ENCODE data around the gene ADCYAP1.

The ADCYAP1 gene

GRCh38 chr18:939166-939565, 34.5 kb downstream of the ADCYAP1 start:
- Histone ChIP-seq H3K4me3 (ENCODE audit: low read depth, low read length) (no peak overlapping the region), H3K36me3 (ENCODE audit: insufficient read depth, low read length) (no peaks in the 10 kb centered on the region), H3K79me2 (ENCODE audit: control insufficient read depth, insufficient read depth, low read length, unreplicated experiment) (no peaks in the 10 kb centered on the region), H3K4me1 (ENCODE audit: control insufficient read depth, insufficient read depth, low read length, unreplicated experiment) (no peaks in the 10 kb centered on the region), H3K27me3 (ENCODE audit: insufficient read depth, low read length) (peaks cover 34% of the 10 kb centered on the region), H2AFZ (ENCODE audit: low read length, unreplicated experiment) (no peak overlapping the region), H3K27ac (ENCODE audit: low read depth, low read length) (no peak overlapping the region)

DNA sequence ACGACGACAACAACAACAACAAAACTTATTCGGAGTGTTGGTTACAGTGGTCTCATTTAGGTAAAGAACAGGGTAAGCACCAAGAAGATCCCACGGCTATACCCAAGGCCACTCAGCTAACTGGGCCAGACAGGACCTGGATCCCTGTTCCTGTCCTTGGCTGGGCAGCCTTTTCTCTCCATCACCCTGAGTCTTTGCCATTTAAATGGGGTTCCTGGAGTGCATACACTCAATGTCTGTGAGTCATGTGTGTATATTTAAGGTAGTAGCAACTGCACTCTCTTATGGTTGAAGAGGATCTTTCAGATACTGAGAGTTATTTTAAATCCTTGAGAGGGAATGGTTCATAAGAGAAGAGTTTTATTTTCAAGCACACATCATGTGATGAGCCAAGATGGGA, 35.3 kb downstream of the ADCYAP1 start:
- Histone ChIP-seq H3K79me2 (ENCODE audit: control insufficient read depth, insufficient read depth, low read length, unreplicated experiment) (no peaks in the 10 kb centered on the region), H3K36me3 (ENCODE audit: insufficient read depth, low read length) (no peaks in the 10 kb centered on the region), H3K27ac (ENCODE audit: low read depth, low read length) (no peak overlapping the region), H3K27me3 (ENCODE audit: insufficient read depth, low read length) (peaks cover 30% of the 10 kb centered on the region), H2AFZ (ENCODE audit: low read length, unreplicated experiment) (no peak overlapping the region), H3K4me1 (ENCODE audit: control insufficient read depth, insufficient read depth, low read length, unreplicated experiment) (no peaks in the 10 kb centered on the region), H3K4me3 (ENCODE audit: low read depth, low read length) (no peak overlapping the region)

GRCh38 chr18:941331-941730, 36.7 kb downstream of the ADCYAP1 start:
- Histone ChIP-seq H3K4me3 (ENCODE audit: low read depth, low read length) (no peak overlapping the region), H2AFZ (ENCODE audit: low read length, unreplicated experiment) (no peak overlapping the region), H3K27me3 (ENCODE audit: insufficient read depth, low read length) (peaks cover 26% of the 10 kb centered on the region), H3K79me2 (ENCODE audit: control insufficient read depth, insufficient read depth, low read length, unreplicated experiment) (no peaks in the 10 kb centered on the region), H3K27ac (ENCODE audit: low read depth, low read length) (no peak overlapping the region), H3K36me3 (ENCODE audit: insufficient read depth, low read length) (no peaks in the 10 kb centered on the region), H3K4me1 (ENCODE audit: control insufficient read depth, insufficient read depth, low read length, unreplicated experiment) (no peaks in the 10 kb centered on the region)

GRCh38 chr18:944440-944839, 39.8 kb downstream of the ADCYAP1 start:
- Histone ChIP-seq H3K27ac (ENCODE audit: low read depth, low read length) (no peak overlapping the region), H3K36me3 (ENCODE audit: insufficient read depth, low read length) (no peaks in the 10 kb centered on the region), H3K4me3 (ENCODE audit: low read depth, low read length) (no peak overlapping the region), H3K4me1 (ENCODE audit: control insufficient read depth, insufficient read depth, low read length, unreplicated experiment) (no peaks in the 10 kb centered on the region), H3K27me3 (ENCODE audit: insufficient read depth, low read length) (peaks cover 26% of the 10 kb centered on the region), H3K79me2 (ENCODE audit: control insufficient read depth, insufficient read depth, low read length, unreplicated experiment) (no peaks in the 10 kb centered on the region), H2AFZ (ENCODE audit: low read length, unreplicated experiment) (no peak overlapping the region)

DNA sequence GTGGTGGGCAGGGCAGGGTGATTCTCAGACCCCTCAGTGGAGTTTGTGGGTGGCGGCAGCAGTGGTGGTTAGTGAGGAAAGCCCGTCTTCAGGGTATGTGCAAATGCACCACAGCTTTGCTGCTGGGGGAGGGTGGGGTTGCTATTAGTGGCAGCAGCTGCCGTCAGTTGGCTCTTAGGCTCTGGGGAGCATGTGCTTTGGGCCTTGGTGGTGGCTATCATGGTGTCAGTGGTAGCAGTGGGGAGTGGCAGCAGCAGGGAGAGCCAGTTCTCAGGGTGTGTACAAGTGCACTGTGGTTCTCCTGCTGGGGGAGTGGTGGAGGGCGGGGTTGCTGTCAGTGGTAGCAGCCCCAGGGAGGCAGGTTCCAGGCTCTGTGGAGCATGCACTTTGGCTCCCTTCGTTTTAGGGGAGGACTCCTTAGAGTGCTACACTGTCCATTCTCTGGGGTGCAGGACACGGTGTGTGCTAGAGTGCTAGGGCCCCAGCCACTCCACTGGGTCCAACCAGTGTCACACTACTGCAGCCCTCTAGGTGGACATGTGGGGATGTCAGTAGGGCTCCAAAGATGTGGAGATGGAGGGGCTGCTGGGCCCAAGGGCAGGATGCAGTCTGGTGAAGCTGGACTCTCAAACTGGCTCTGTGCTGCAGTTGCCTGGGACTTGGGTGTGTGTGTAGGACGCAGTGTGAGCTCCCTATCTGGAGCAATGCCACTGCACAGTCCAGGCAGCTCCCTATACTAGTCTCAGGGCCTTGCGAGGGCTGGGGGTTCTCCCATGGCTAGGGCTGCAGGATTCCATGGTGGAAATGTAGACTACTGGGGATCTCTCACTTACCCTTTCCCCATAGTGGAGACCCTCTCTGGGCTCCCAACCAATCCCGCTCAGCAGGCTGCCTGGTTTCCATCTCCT, 45.3 kb downstream of the ADCYAP1 start:
- Histone ChIP-seq H3K4me3 (ENCODE audit: low read depth, low read length) (no peak overlapping the region), H3K4me1 (ENCODE audit: control insufficient read depth, insufficient read depth, low read length, unreplicated experiment) (no peaks in the 10 kb centered on the region), H3K27ac (ENCODE audit: low read depth, low read length) (no peak overlapping the region), H3K36me3 (ENCODE audit: insufficient read depth, low read length) (no peaks in the 10 kb centered on the region), H3K27me3 (ENCODE audit: insufficient read depth, low read length) (peaks cover 6% of the 10 kb centered on the region), H3K79me2 (ENCODE audit: control insufficient read depth, insufficient read depth, low read length, unreplicated experiment) (no peaks in the 10 kb centered on the region), H2AFZ (ENCODE audit: low read length, unreplicated experiment) (no peak overlapping the region)

DNA sequence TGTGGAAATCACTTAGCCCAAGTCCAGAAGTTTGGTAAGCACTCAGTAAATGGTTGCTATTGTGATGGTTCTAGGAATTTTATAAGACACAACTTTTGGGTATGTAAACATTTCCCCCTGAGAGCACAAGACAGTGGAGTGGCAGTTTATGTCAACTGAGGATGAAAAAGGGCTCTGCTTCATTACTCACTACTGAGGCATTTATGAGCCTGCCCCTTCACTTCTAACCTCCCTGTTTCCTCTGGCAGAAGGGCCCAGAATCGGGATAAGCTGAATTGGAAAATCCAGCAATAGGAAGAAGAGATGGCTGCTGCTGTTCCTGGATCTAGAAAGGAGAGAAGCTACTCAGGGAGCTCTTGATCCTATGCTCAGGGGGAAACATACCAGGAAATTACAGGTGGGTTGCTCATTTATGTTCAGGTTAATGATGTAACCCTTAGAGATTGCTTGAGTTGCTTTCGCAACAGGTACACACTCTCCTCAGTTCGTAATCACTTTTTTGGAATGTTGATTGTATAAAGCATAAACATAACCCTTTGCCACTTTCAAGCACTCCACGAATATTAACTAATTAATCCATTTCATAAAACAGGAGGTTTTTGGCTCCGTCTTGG, 46.3 kb downstream of the ADCYAP1 start:
- Histone ChIP-seq H3K4me1 (ENCODE audit: control insufficient read depth, insufficient read depth, low read length, unreplicated experiment) (no peaks in the 10 kb centered on the region), H3K27me3 (ENCODE audit: insufficient read depth, low read length) (peaks cover 6% of the 10 kb centered on the region), H3K36me3 (ENCODE audit: insufficient read depth, low read length) (no peaks in the 10 kb centered on the region), H3K4me3 (ENCODE audit: low read depth, low read length) (no peak overlapping the region), H3K27ac (ENCODE audit: low read depth, low read length) (no peak overlapping the region), H3K79me2 (ENCODE audit: control insufficient read depth, insufficient read depth, low read length, unreplicated experiment) (no peaks in the 10 kb centered on the region), H2AFZ (ENCODE audit: low read length, unreplicated experiment) (no peak overlapping the region)

DNA sequence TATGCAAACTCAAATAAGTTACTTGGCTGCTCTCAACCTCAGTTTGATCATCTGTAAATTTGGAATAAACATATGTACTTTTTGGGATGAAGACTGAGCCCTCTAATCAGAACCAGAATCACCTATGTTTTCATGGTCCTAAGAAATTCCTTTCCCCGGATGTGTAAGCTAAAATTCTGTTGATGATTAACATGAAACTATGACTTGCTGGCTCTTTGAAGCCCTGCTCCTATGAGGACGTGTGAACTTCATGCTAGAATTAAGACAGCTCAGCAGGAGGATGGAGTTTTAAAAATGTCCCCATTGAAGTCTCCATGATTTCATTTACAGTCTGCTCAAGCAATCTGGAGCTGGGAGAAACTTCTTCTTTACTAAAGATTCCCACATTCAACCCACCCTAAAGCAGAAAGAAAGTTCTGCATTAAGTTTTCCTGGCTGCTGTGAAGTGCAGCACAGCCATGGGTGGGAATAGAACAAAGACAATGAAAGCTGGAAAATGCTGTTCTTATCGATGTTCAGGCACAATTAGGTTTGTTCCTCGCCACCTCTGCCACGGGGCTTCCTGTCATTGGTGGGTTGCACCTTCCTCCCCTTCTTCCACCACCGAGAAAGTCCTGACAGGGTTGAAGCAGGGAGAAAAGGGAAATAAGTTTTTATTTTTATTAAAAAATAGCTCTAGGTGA, 50.9 kb downstream of the ADCYAP1 start:
- H3K79me2 ChIP-seq (ENCODE audit: control insufficient read depth, insufficient read depth, low read length, unreplicated experiment): no peaks in the 10 kb centered on the region

DNA sequence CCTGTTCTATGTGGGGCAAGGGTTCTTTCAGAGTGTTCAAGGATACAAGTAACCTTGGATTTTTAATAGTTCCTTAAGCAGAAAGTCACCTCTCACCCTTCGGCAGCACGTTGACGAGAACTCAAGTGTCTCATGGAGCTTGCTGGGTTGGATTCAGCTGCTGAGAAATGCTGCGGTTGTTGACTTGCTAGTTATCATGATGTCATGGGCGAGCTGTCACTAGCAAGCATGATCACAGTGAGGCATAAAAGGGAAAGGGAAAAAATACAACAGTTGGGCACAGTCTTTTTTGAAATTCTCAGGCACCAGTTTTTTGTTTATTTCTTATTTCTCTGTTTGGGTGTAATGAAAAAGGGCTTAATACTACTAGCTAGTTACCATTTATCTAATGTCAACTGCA, 53.2 kb downstream of the ADCYAP1 start:
- no peak overlapping the region for H3K27ac ChIP-seq (ENCODE audit: low read depth, low read length)
- H3K36me3 ChIP-seq (ENCODE audit: insufficient read depth, low read length): no peaks in the 10 kb centered on the region
- H3K27me3 ChIP-seq (ENCODE audit: insufficient read depth, low read length): peaks cover 19% of the 10 kb centered on the region
- no peaks in the 10 kb centered on the region for H3K79me2 ChIP-seq (ENCODE audit: control insufficient read depth, insufficient read depth, low read length, unreplicated experiment)
- no peaks in the 10 kb centered on the region for H3K4me1 ChIP-seq (ENCODE audit: control insufficient read depth, insufficient read depth, low read length, unreplicated experiment)
- H2AFZ ChIP-seq (ENCODE audit: low read length, unreplicated experiment): no peak overlapping the region
- H3K4me3 ChIP-seq (ENCODE audit: low read depth, low read length): no peak overlapping the region

More for the DNA sequence above, 50.9 kb downstream of the ADCYAP1 start:
- Histone ChIP-seq H3K4me1 (ENCODE audit: control insufficient read depth, insufficient read depth, low read length, unreplicated experiment) (no peaks in the 10 kb centered on the region), H3K36me3 (ENCODE audit: insufficient read depth, low read length) (no peaks in the 10 kb centered on the region), H2AFZ (ENCODE audit: low read length, unreplicated experiment) (no peak overlapping the region), H3K4me3 (ENCODE audit: low read depth, low read length) (no peak overlapping the region), H3K27ac (ENCODE audit: low read depth, low read length) (no peak overlapping the region), H3K27me3 (ENCODE audit: insufficient read depth, low read length) (peaks cover 19% of the 10 kb centered on the region)

- no peak overlapping the region for H3K27ac ChIP-seq (ENCODE audit: low read depth, low read length)
- no peaks in the 10 kb centered on the region for H3K36me3 ChIP-seq (ENCODE audit: insufficient read depth, low read length)
- peaks cover 19% of the 10 kb centered on the region for H3K27me3 ChIP-seq (ENCODE audit: insufficient read depth, low read length)
- H3K79me2 ChIP-seq (ENCODE audit: control insufficient read depth, insufficient read depth, low read length, unreplicated experiment): no peaks in the 10 kb centered on the region
- H3K4me1 ChIP-seq (ENCODE audit: control insufficient read depth, insufficient read depth, low read length, unreplicated experiment): no peaks in the 10 kb centered on the region
- H2AFZ ChIP-seq (ENCODE audit: low read length, unreplicated experiment): no peak overlapping the region
- no peak overlapping the region for H3K4me3 ChIP-seq (ENCODE audit: low read depth, low read length)
Observed at GRCh38 chr18:959854-960253, 55.2 kb downstream of the ADCYAP1 start.
